RWPE1 (cell line): ENCODE results near the gene INHBB.
A peak's percentile ranks its signal among the peaks of the same experiment; 100 is the strongest.

ENCODE experiments used
- CTCF ChIA-PET: fragments of 350-600 bp; sonication (Branson Sonifier 250); formaldehyde crosslinking; extraction: SDS; loops from one replicate; lab custom pipeline; 2021; lab: Yijun Ruan, JAX
- POLR2A ChIA-PET: fragments of 400-600 bp; formaldehyde crosslinking; extraction: SDS; loops from one replicate; lab custom pipeline; 2020; ENCODE audit warnings: antibody characterized with exemption; ENCODE audit not compliant: low non-redundant PET; lab: Yijun Ruan, JAX
- DNase-seq: peaks from one replicate; pipeline ENCODE4 v3.0.0; 2012; ENCODE audit warnings: low spot score
- H3K27ac ChIP-seq: fragments of 450-650 bp; 2 replicates; pipeline ENCODE4 v1.5.1; 2017
- CTCF ChIP-seq: fragments of 450-650 bp; conservative IDR thresholded peaks from 2 replicates; pipeline ENCODE4 v1.5.1; 2017; ENCODE audit warnings: low read depth, mild to moderate bottlenecking

The INHBB gene

GRCh38 chr2:120343100-120343432, 2.9 kb upstream of the INHBB start:
- no peak for DNase-seq
- CTCF ChIA-PET, result interaction anchor here (0.6 to 2.6 kb wide), 12 partner anchors 10 to 342 kb away, joined by 3 to 36 read pairs (median 4); no protein-coding TSS in a partner anchor
- POLR2A ChIA-PET, result no interaction called here
- no peak for TF ChIP-seq CTCF
- no peak overlapping the region for H3K27ac ChIP-seq

GRCh38 chr2:120343433-120344105, 2.4 kb upstream of the INHBB start:
- no peak overlapping the region for H3K27ac ChIP-seq
- ChIA-PET POLR2A (no interaction called here), CTCF (interaction anchor here (0.6 to 2.6 kb wide), 14 partner anchors 10 to 342 kb away, joined by 3 to 36 read pairs (median 4); no protein-coding TSS in a partner anchor)
- peak; percentile 67 for DNase-seq
- peak; percentile 75 for TF ChIP-seq CTCF

- 0 out of 2 replicates have a peak, but pooled peaks have one; percentile 13 for TF ChIP-seq CTCF
- CTCF ChIA-PET, result interaction anchor here (0.6 to 2.6 kb wide), 9 partner anchors 11 to 743 kb away, joined by 3 to 36 read pairs (median 4); no protein-coding TSS in a partner anchor
- no peak for DNase-seq
- POLR2A ChIA-PET, result no interaction called here
- H3K27ac ChIP-seq, result no peak overlapping the region
These were observed 1.5 kb upstream of the INHBB start for GRCh38 chr2:120344214-120344975.

GRCh38 chr2:120344976-120345581, 857 bp upstream of the INHBB start:
- ChIA-PET CTCF (interaction anchor here (0.9 to 2.6 kb wide), 3 partner anchors 208 to 345 kb away, joined by 4 to 36 read pairs (median 4); no protein-coding TSS in a partner anchor), POLR2A (no interaction called here)
- H3K27ac ChIP-seq, result no peak overlapping the region
- no peak for TF ChIP-seq CTCF
- DNase-seq, result no peak

GRCh38 chr2:120345608-120346007, 328 bp upstream of the INHBB start:
- DNase-seq, result no peak
- ChIA-PET CTCF (interaction anchor here (1.2 to 2.6 kb wide), 2 partner anchors 207 to 335 kb away, joined by 4 to 36 read pairs; no protein-coding TSS in a partner anchor), POLR2A (no interaction called here)
- H3K27ac ChIP-seq, result no peak overlapping the region
- TF ChIP-seq CTCF, result no peak
